Occipital lobe (tissue), 2 donors: Measurements from ENCODE around the gene PMEPA1. TPM values are rescaled to one million over a fixed set of nuclear protein-coding genes. Genes with fewer than 3 reads are reported as not detected.

Source experiments
- DNase-seq: peaks from one replicate; lab custom pipeline; 2025; lab: John Stamatoyannopoulos, UW
- total RNA-seq: library from RNA; depleted of rRNA; stranded (reverse); fragments of >200 nt; gene quantifications from one replicate; pipeline ENCODE4 v1.2.3, GENCODE V29; 2014

PMEPA1 gene
- total RNA-seq, 1 donor from 2014 or later: 8.3 TPM

- DNase-seq: no peak
Observed at GRCh38 chr20:57712341-57712740, 2.5 kb upstream of the PMEPA1 start.

DNA sequence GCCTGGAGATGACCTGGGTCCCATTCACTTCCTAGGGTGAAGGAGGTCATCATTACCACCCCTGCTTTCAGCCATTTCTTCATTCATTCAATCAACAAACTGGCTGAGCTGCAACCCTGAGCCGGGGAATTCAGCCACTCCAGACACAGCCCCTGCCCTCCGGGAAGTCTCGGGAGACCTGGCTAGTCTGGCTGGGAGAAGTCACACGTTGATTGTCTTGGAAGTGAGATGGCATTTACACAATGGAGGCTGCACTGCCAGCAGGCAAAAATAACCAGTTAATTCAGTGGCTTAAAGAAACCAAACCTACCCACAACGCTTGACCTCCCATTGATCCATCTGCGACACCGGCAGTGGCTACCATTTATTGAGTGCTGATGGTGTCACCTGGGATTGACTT lies 2.0 kb upstream of the PMEPA1 start:
- DNase-seq: no peak

DNA sequence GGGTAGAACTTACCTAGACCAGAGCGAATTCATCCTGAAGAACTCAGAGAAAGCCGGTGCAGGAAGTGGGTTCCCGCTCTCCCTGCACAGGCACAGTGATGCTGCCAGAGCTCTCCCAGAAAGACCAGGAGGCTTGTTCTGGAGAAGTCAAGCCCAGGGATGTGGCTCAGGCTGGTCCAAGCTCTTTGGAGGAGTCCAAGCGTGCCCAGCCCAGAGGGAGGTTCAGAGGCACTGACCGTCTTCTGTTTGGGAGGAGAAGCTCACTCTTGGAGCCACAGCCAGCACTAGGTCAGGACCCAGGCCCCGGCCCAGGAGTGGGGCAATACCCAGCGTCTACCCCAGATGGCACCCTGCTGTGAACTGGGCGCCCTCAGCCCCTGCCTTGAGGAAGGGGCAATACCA lies 1.5 kb upstream of the PMEPA1 start:
- DNase-seq: no peak

GRCh38 chr20:57710841-57711240 lies 1.0 kb upstream of the PMEPA1 start:
- no peak for DNase-seq

DNA sequence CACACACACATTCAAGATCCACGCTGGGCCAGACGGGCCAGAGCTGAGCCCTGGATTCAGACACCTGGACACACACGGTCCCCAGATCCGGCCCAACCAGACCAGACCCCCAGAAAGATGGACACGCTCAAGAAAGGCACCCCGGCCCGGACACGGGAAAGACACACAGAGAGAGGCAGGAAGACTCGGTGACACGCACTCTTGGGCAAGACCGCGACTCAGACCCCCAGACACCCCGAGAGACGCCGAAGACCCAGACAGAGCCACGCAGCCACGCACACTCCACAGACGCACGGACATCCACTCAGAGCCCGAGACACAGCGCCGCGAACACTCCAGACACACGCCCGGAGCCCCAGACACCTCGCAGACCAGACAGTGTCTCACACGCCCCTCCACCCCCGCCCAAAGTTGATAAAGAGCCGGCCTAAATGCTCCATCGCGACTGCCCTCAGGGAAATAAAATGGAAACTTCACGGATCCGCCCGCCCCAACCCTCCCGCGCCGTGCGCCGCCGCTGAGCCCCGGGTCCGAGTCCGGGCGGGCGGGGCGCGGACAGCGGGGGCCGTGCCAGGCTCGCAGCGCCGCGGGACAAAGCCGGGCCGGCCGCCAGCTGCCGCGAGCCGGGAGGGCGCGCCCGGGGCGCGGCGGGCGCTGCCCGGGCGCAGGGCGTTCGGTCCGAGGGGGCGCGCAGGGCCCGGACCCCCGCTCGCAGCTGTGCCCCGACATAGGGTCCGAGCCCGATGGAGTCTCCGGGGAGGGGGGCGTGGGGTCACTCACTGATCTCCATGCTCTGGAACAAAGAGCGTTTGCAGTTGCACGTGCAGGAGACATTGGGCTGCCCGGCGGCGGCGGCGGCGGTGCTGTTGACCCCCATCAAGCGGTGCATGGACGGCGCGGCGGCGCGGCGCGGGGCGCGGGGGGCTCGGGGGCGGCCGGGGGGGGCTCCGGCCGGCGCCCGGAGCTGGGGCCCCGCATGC lies 831 bp downstream of the PMEPA1 start:
- DNase-seq: no peak

DNA sequence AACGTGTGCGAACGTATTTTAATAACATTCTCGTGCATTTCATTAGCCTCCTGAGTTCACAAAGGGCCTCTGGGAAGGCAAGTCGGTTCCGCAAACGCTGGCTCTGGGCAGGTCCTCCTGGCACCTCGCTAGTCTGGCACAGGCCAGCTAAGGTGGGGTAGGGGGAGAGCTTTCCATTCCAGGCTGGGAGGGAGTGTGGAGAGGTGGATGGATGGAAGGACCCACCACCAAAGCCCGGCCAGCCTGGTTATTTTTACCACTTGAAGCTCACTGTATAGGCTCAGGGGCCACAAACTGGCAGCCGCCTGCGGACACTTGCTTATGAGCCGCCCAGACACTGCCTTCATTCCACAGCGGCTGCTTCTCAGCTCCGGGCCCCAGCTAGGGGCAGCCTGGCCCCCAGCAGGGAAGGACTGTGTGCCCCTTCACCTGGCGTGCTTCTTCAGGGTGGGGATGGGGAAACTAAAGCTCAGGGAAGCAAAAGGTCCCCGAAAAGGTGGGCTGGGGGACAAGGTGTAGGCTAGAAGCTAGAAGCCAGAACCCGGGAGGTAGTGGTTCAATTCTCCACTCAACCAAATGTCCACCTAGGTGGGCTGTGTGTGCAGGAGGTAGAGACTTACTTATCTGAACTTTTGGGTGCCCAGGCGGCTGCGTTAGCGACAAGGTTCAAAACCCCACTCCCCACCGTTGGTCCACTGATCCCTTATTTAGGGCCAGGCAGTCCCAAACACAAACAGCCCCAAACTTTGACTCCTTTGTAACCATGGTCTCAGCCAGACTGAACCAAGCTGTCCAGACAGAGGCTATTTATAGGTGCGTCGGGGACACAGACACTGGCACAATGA lies 1.7 kb downstream of the PMEPA1 start:
- no peak for DNase-seq

GRCh38 chr20:57707320-57707719 lies 2.5 kb downstream of the PMEPA1 start:
- no peak for DNase-seq

DNA sequence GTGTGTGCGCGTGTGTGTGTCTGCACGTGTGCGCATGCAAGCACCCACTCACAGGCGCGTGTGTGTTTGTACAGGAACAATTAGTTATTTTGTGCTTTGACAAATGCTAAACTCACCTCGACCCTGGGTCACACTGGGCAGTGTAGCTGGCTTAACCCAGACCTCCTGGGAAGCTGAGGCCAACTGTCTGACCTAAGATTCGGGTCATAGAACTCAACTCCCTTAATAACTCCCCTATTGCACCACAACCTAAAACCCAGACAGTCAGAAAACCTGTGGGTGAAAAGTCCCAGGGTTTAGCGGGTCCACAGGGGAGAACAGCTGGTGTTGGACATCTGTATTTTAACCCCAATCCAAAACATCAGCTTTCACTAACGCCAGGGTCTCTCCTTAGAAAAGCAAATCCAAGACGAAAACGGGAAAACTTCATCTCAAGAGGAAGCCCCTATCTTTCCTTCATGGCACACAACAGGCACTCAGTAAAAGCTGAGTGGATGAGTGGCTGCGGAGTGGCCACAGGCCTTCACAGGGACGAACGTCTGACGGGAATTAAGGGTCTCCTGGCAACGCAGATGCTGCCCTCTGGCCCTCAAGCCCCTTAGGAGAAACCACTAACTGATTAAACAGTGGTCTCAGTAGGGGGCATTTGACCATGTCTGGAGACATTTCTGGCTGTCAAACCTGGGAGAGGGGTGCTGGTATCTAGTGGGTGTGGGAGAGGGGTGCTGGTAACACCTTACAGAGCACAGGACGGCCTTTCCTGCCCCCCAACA lies 4.5 kb downstream of the PMEPA1 start:
- DNase-seq: no peak

GRCh38 chr20:57704245-57704644 lies 5.6 kb downstream of the PMEPA1 start:
- DNase-seq: no peak

DNA sequence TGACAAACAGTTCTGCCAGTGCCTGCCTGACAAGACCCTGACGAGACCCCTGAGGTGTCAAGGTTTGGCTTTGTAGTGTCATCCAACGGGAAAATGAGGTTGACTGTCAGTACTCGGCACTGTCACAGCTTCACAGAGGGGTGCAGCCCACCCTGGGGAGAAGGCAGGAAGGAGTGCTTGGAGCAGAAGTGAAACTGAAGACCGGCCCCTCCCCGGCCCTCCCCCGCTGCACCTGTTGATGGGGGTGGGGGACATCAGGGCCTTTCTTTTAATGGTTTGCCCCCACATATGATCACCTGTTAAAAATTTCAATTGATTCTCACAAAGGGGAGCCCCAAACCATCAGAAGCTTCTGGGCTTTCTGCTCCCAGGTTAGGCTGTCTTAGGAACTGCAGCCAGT lies 6.8 kb downstream of the PMEPA1 start:
- DNase-seq: no peak

- no peak for DNase-seq
Observed at GRCh38 chr20:57702521-57702920, 7.3 kb downstream of the PMEPA1 start.

GRCh38 chr20:57702091-57702490 lies 7.7 kb downstream of the PMEPA1 start:
- no peak for DNase-seq

DNA sequence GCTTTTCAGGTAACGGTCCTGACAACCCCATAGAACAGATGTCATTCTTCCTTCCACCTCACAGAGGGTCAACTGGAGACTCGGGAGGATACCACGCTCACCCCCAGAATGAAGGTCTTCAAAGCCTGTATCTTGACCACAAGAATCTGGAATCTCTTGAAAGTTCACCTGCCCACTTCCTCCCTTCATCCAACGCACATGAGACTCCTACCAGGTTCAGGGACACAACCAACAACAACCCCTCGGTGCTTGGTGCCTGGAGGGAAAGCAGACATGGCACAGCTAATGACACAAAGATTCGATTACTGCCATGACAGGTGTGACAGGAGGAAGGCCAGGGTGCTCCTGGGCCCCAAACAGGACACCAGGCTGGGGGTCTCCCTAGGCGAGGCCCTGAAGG lies 8.2 kb downstream of the PMEPA1 start:
- DNase-seq: no peak

DNA sequence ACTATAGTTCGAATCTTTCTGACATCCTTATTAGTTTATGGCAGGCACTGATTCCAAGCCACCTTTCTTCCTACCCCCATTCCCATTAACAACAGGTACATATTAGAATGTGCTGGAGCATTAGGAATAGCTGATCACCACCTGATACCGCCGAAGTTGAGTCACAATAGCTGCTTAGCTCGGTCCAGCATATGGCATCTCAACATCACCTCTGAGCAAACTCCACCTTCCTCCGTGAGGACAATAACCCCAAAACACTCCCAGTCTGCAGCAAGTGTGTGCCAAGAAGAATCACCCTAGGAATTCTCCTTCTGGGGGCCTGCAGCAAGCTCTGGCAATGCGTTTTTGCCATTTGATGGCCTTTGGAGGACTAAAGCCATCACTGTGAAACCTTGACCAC lies 8.7 kb downstream of the PMEPA1 start:
- DNase-seq: no peak

DNA sequence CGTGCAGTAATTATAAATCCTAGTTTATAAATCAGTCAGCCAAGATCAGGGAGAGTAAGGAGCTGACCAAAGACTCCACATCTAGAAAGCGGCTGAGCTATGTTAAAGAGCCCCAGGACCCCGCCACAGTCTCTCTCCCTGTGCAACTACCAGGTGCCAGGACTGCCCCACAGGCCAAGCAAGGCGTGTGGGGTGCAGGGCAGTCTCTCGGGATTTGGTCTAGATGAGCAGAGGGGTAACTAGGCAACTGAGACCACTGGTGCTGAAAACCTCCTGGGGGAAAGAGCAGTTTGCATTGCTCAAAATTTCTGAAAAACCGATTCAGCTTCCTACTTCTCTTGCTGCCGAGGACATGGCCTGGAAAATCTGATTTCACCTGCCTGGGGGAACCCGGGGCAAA lies 10.4 kb downstream of the PMEPA1 start:
- no peak for DNase-seq

DNA sequence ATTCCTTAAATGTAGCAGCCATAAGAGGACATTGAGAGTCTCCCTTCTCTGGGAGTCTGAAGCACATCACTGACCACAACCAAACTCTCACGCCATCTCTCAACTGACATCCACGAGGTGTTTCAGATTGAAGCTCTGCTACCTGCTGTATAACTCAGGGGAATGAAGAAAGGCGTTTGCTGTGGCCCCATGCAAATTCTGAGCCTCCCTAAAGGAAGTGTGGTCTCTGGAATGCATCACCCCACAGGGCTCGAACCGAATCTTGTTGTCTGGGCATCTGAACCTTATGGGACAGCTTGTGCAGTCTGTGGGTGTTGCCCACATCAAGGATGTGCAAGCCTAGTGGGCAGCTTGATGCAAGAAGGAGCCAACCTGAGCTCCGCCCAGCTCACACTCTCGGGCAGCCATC lies 10.9 kb downstream of the PMEPA1 start:
- no peak for DNase-seq

DNA sequence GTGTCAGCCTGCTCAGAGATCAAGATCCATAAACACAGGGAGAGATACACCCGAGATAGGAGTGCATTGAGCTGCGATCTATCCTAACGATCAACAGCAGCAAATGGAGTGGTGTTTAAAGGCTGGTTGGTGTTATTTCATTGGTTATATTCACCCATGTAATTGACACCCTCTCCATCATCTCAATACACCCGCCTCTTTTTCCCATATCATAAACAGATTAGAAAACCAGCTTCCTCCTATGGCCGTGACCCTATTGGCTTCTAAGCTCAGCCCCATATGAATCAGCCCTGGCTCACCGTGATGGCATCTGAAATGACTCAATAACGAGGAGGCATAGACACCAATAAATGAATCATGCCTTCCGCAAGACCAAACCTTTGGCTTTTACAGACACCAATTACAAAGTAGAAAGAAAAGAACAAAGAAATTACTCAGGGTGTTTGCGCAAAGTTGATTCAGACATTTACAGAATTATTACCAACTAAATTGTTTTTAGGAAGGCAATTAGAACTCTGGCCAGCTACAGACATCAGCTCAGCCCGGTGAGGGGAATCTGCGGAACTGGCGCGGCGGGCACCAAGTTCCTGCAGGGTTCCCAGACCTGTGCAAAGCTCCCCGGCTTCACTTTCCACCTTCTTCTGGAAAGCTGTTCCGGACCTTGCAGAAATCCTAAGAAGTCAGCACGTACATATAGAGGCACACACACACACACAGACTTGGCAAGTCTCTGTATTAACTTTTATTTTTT lies 11.5 kb downstream of the PMEPA1 start:
- DNase-seq: no peak

DNA sequence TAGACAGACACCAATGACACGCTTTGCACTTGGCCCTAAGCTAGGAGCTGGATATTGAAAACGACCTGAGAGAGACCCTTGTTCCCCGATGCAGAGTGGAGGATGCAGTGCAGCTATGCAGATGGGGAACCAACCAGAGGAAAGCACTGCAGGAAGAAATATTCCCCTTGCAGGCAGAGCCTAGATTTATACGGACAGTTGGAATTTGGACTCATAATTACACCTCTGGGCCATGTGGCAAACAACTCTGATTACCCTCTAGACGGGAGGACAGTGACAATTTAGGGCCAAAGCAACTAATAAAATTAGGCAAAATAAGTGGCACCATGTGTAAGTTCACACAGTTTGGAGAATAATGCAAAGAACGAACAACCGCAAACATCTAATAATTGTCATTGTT lies 12.3 kb downstream of the PMEPA1 start:
- DNase-seq: no peak

DNA sequence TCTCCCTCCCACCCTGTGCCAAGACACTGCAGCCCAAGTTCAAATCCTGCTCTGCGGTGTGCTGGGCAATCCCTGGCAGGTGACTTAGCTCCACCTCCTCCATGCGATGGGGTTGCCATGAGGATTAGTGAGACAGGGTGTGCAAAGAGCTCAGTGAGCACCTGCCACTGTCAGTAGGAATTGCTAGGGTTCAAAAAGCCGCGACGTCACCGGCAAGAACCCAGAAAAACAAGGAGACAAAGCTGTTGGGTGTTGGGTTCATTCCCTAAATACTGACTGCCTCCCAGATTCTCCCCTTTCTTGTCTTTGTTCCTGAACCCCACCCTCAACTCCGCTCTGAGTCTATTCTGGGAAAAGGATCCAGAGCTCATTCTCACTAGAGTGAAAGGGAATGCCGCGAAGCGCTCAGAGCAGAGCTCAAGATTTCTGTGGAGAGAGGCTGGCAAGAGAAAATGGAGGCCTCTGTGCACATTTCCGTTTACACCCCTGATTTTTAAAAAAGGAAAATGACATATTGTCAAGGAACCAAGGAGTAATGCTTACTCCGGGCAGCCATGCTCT lies 13.3 kb downstream of the PMEPA1 start:
- DNase-seq: no peak

GRCh38 chr20:57695940-57696339 lies 13.9 kb downstream of the PMEPA1 start:
- no peak for DNase-seq

GRCh38 chr20:57695012-57695411 lies 14.8 kb downstream of the PMEPA1 start:
- no peak for DNase-seq
